ENCODE results near the gene RGL4. TPM values are rescaled to one million over a fixed set of nuclear protein-coding genes. Genes with fewer than 3 reads are reported as not detected.
A peak's percentile ranks its signal among the peaks of the same experiment; 100 is the strongest.

RGL4 gene
- polyA plus RNA-seq, 3 donors: 2.3 to 2.4 (median 2.3) TPM

- H3K79me2 ChIP-seq (ENCODE audit: insufficient read depth, low read length): peaks cover 22% of the 10 kb centered on the region
- H3K4me3 ChIP-seq (replicated peaks in 1 of 3; ENCODE audit: low read depth in 2 of 3, low read length in 3 of 3): peak overlapping the region; percentile 69 to 90 (median 80)
- H3K27ac ChIP-seq (ENCODE audit: low read depth in 1 of 2, low read length in 2 of 2): peak overlapping the region; percentile 10 to 92
- peak overlapping the region; percentile 80 to 82 for H3K4me3 Mint-ChIP-seq
- peaks cover 21% of the 10 kb centered on the region for H3K4me1 Mint-ChIP-seq
- DNase-seq: peak; percentile 81 to 88 (median 83)
- H2AFZ ChIP-seq (ENCODE audit: insufficient read depth, low read depth, low read length, poor library complexity, severe bottlenecking): peak overlapping the region; percentile 95
- intact Hi-C loops (cut with micrococcal nuclease): loop anchor here in 1 of 2 donors (5.0 kb wide), 1 partner anchor 120 kb away; the partner anchor contains the start of gene DERL3
- H3K27me3 ChIP-seq (ENCODE audit: control insufficient read depth in 2 of 2, insufficient read depth in 2 of 2, low read length in 2 of 2): no peaks in the 10 kb centered on the region
- H3K27ac Mint-ChIP-seq: peak overlapping the region; percentile 45 to 91 (median 83)
- peak overlapping the region; percentile 89 for H3K4me2 ChIP-seq (replicated peaks; ENCODE audit: extremely low read depth, low read length, poor library complexity, severe bottlenecking)
- WGBS (ENCODE audit: insufficient coverage): 6% methylated on average over 82 of the region's 84 CpGs
- peaks cover 5% of the 10 kb centered on the region for H4K20me1 ChIP-seq (ENCODE audit: insufficient read depth, low read length)
- no peaks in the 10 kb centered on the region for H3K9me3 ChIP-seq (replicated peaks in 1 of 2; ENCODE audit: control insufficient read depth in 1 of 2, insufficient read depth in 1 of 2, low read length in 2 of 2)
- peaks cover 20 to 23% of the 10 kb centered on the region in 2 donors for H3K36me3 ChIP-seq (replicated peaks in 1 of 2; ENCODE audit: control insufficient read depth in 1 of 2, insufficient read depth in 2 of 2, low read length in 2 of 2)
- H3K36me3 Mint-ChIP-seq: peaks cover 17 to 23% of the 10 kb centered on the region in 2 donors
- H3K4me1 ChIP-seq (ENCODE audit: control insufficient read depth in 1 of 2, insufficient read depth in 2 of 2, low read length in 2 of 2): peaks cover 15 to 26% of the 10 kb centered on the region in 2 donors
- peak overlapping the region; percentile 91 for H3K9ac ChIP-seq (ENCODE audit: insufficient read depth, low read length, poor library complexity, severe bottlenecking)
- no peaks in the 10 kb centered on the region for H3K9me3 Mint-ChIP-seq
- TF ChIP-seq, protein P1, sequence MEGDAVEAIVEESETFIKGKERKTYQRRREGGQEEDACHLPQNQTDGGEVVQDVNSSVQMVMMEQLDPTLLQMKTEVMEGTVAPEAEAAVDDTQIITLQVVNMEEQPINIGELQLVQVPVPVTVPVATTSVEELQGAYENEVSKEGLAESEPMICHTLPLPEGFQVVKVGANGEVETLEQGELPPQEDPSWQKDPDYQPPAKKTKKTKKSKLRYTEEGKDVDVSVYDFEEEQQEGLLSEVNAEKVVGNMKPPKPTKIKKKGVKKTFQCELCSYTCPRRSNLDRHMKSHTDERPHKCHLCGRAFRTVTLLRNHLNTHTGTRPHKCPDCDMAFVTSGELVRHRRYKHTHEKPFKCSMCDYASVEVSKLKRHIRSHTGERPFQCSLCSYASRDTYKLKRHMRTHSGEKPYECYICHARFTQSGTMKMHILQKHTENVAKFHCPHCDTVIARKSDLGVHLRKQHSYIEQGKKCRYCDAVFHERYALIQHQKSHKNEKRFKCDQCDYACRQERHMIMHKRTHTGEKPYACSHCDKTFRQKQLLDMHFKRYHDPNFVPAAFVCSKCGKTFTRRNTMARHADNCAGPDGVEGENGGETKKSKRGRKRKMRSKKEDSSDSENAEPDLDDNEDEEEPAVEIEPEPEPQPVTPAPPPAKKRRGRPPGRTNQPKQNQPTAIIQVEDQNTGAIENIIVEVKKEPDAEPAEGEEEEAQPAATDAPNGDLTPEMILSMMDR (IDR thresholded peaks at IDR 0.05): no peak
- H3K27me3 Mint-ChIP-seq (ENCODE audit: low read depth in 3 of 3): peaks cover 1 to 3% (median 1%) of the 10 kb centered on the region in 3 donors
These were observed 26.3 kb downstream of the RGL4 start for GRCh38 chr22:23716811-23717801.

DNA sequence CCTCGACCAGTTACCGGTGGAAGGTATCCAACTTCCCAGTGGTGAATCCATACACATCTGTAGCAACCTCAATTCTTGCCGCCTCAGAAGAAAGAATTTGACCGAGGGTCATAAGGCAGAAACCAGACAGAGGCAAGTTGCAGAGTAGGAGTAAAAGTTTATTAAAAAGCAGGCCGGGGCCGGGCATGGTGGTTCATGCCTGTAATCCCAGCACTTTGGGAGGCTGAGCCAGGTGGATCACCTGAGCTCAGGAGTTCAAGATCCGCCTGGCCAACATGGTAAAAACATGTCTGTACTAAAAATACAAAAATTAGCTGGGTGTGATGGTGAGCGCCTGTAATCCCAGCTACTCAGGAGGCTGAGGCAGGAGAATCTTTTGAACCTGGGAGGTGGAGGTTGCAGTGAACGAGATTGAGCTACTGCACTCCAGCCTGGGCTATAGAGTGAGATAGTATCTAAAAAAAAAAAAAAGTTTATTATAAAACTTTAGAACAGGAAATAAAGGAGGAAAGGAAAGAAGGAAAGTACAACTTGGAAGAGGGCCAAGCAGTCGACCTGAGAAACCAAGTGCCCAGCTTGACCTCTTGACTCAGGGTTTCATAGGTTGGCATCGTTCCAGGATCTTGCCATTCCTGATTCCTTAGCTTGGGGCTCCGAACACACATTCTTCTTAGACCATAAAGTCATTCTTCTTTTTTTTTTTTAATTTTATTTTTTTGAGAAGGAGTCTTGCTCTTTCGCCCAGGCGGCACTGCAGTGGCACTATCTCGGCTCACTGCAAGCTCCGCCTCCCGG is 27.8 kb downstream of the RGL4 start:
- peaks cover 21% of the 10 kb centered on the region for H3K4me1 Mint-ChIP-seq
- H2AFZ ChIP-seq (ENCODE audit: insufficient read depth, low read depth, low read length, poor library complexity, severe bottlenecking): no peak overlapping the region
- peaks cover 22% of the 10 kb centered on the region for H3K79me2 ChIP-seq (ENCODE audit: insufficient read depth, low read length)
- no peak overlapping the region for H3K9ac ChIP-seq (ENCODE audit: insufficient read depth, low read length, poor library complexity, severe bottlenecking)
- peaks cover 5% of the 10 kb centered on the region for H4K20me1 ChIP-seq (ENCODE audit: insufficient read depth, low read length)
- intact Hi-C loops (cut with micrococcal nuclease): loop anchor here in 1 of 2 donors (5.0 kb wide), 1 partner anchor 119 kb away; the partner anchor contains the start of gene DERL3
- 75% methylated on average over 4 of the region's 17 CpGs for WGBS (ENCODE audit: insufficient coverage)
- no peak overlapping the region for H3K27ac Mint-ChIP-seq
- H3K4me1 ChIP-seq (ENCODE audit: control insufficient read depth in 1 of 2, insufficient read depth in 2 of 2, low read length in 2 of 2): peaks cover 15 to 26% of the 10 kb centered on the region in 2 donors
- H3K9me3 Mint-ChIP-seq: no peaks in the 10 kb centered on the region
- H3K27me3 ChIP-seq (ENCODE audit: control insufficient read depth in 2 of 2, insufficient read depth in 2 of 2, low read length in 2 of 2): no peaks in the 10 kb centered on the region
- no peaks in the 10 kb centered on the region for H3K9me3 ChIP-seq (replicated peaks in 1 of 2; ENCODE audit: control insufficient read depth in 1 of 2, insufficient read depth in 1 of 2, low read length in 2 of 2)
- no peak overlapping the region for H3K4me2 ChIP-seq (replicated peaks; ENCODE audit: extremely low read depth, low read length, poor library complexity, severe bottlenecking)
- TF ChIP-seq, protein P1 (IDR thresholded peaks at IDR 0.05): no peak
- peaks cover 11 to 12% of the 10 kb centered on the region in 2 donors for H3K36me3 ChIP-seq (replicated peaks in 1 of 2; ENCODE audit: control insufficient read depth in 1 of 2, insufficient read depth in 2 of 2, low read length in 2 of 2)
- no peak overlapping the region for H3K4me3 Mint-ChIP-seq
- peaks cover 11% of the 10 kb centered on the region in 2 donors for H3K36me3 Mint-ChIP-seq
- no peak overlapping the region for H3K27ac ChIP-seq (ENCODE audit: low read depth in 1 of 2, low read length in 2 of 2)
- peaks cover 1 to 3% (median 1%) of the 10 kb centered on the region in 3 donors for H3K27me3 Mint-ChIP-seq (ENCODE audit: low read depth in 3 of 3)
- H3K4me3 ChIP-seq (replicated peaks in 1 of 3; ENCODE audit: low read depth in 2 of 3, low read length in 3 of 3): no peak overlapping the region
- DNase-seq: no peak

Measured in CD14-positive monocyte (primary cell).